Activated naive CD4-positive, alpha-beta T cell treated with anti-CD3 and anti-CD28 coated beads for 36 hours (primary cell): Measurements from ENCODE around the gene GPRIN2. TPM values are rescaled to one million over a fixed set of nuclear protein-coding genes. Genes with fewer than 3 reads are reported as not detected.
"Not testable (repeated sequence)": the region's sequence is repeated elsewhere in the genome, so short reads cannot be mapped to it uniquely, and the experiment has no call there.

Experiments
- CTCF ChIA-PET: fragments of 350-600 bp; sonication (Branson Sonifier 250); formaldehyde crosslinking; loops from one replicate; lab custom pipeline; 2021; ENCODE audit warnings: antibody characterized with exemption; lab: Charles Lee
- DNase-seq: peaks from one replicate; pipeline ENCODE4 v3.0.0-alpha.2; 2020
- H3K27ac Mint-ChIP-seq: one replicate; pipeline ENCODE4 v1.8.0; 2021; ENCODE audit warnings: mild to moderate bottlenecking, mixed read lengths
- H3K27me3 Mint-ChIP-seq: one replicate; pipeline ENCODE4 v1.8.0; 2021; ENCODE audit warnings: low read depth, mixed read lengths
- H3K36me3 Mint-ChIP-seq: one replicate; pipeline ENCODE4 v1.8.0; 2021; ENCODE audit warnings: low read depth, mixed read lengths
- H3K4me1 Mint-ChIP-seq: one replicate; pipeline ENCODE4 v1.8.0; 2021; ENCODE audit warnings: low read depth, mixed read lengths
- H3K4me3 Mint-ChIP-seq: one replicate; pipeline ENCODE4 v1.8.0; 2021; ENCODE audit warnings: mild to moderate bottlenecking, moderate library complexity, mixed read lengths
- H3K9me3 Mint-ChIP-seq: one replicate; pipeline ENCODE4 v1.8.0; 2021; ENCODE audit warnings: mixed read lengths
- intact Hi-C: fragments of 100-400 bp; cut with micrococcal nuclease; formaldehyde crosslinking; loops from one replicate; pipeline ENCODE4 v1.15.1; 2023
- total RNA-seq, 2 experiments: library from RNA; stranded (reverse); gene quantifications; one replicate each; pipeline ENCODE4 v1.2.3, GENCODE V29; 2021

Gene GPRIN2
- total RNA-seq, 2 experiments from 2014 or later: not detected

GRCh38 chr10:46536171-46536570 lies 20.3 kb downstream of the GPRIN2 start:
- H3K4me1 Mint-ChIP-seq: peaks cover 2% of the 10 kb centered on the region
- DNase-seq: no peak
- no peaks in the 10 kb centered on the region for H3K36me3 Mint-ChIP-seq
- CTCF ChIA-PET: no interaction called here
- intact Hi-C loops: no loop called here
- H3K9me3 Mint-ChIP-seq: no peaks in the 10 kb centered on the region
- H3K4me3 Mint-ChIP-seq: no peak overlapping the region
- no peak overlapping the region for H3K27ac Mint-ChIP-seq
- peaks cover 31% of the 10 kb centered on the region for H3K27me3 Mint-ChIP-seq

GRCh38 chr10:46534828-46535524 lies 21.5 kb downstream of the GPRIN2 start:
- no peak overlapping the region for H3K4me3 Mint-ChIP-seq
- intact Hi-C loops: no loop called here
- H3K36me3 Mint-ChIP-seq: no peaks in the 10 kb centered on the region
- DNase-seq: no peak
- H3K27ac Mint-ChIP-seq: no peak overlapping the region
- CTCF ChIA-PET: no interaction called here
- no peaks in the 10 kb centered on the region for H3K9me3 Mint-ChIP-seq
- H3K4me1 Mint-ChIP-seq: no peaks in the 10 kb centered on the region
- H3K27me3 Mint-ChIP-seq: peaks cover 22% of the 10 kb centered on the region

- CTCF ChIA-PET: interaction anchor here (0.6 kb wide), 1 partner anchor 1282 kb away, joined by 5 read pairs; no protein-coding TSS in a partner anchor
- not testable (repeated sequence) for H3K4me3 Mint-ChIP-seq, H3K36me3 Mint-ChIP-seq
Measured at GRCh38 chr10:46532256-46532655, 24.2 kb downstream of the GPRIN2 start.

GRCh38 chr10:46530249-46531186 lies 25.9 kb downstream of the GPRIN2 start:
- no peak for DNase-seq
- Mint-ChIP-seq H3K27me3 (no peaks in the 10 kb centered on the region), H3K36me3 (no peaks in the 10 kb centered on the region), H3K9me3 (no peaks in the 10 kb centered on the region), H3K4me3 (no peak overlapping the region), H3K27ac (no peak overlapping the region), H3K4me1 (no peaks in the 10 kb centered on the region)
- intact Hi-C loops: no loop called here
- CTCF ChIA-PET: no interaction called here

More at GRCh38 chr10:46532256-46532655, 24.2 kb downstream of the GPRIN2 start:
- H3K4me1 Mint-ChIP-seq, intact Hi-C loops, H3K27ac Mint-ChIP-seq, H3K9me3 Mint-ChIP-seq, H3K27me3 Mint-ChIP-seq, DNase-seq: not testable (repeated sequence)

DNA sequence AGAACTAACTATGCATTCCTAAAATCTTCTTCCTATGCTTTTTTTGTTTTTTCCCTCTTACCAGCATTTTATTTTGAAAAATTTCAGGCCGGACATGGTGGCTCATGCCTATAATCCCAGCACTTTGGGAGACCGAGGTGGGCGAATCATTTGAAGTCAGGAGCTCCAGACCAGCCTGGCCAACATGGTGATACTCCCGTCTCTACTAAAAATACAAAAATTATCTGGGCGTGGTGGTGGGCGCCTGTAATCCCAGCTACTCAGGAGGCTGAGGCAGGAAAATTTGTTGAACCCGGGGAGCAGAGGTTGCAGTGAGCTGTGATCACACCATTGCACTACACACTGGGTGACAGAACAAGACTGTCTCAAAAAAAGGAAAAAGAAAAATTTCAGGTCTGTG lies 26.7 kb downstream of the GPRIN2 start:
- CTCF ChIA-PET, H3K27ac Mint-ChIP-seq, H3K36me3 Mint-ChIP-seq, DNase-seq, H3K27me3 Mint-ChIP-seq, H3K4me3 Mint-ChIP-seq, H3K4me1 Mint-ChIP-seq, H3K9me3 Mint-ChIP-seq, intact Hi-C loops: not testable (repeated sequence)

DNA sequence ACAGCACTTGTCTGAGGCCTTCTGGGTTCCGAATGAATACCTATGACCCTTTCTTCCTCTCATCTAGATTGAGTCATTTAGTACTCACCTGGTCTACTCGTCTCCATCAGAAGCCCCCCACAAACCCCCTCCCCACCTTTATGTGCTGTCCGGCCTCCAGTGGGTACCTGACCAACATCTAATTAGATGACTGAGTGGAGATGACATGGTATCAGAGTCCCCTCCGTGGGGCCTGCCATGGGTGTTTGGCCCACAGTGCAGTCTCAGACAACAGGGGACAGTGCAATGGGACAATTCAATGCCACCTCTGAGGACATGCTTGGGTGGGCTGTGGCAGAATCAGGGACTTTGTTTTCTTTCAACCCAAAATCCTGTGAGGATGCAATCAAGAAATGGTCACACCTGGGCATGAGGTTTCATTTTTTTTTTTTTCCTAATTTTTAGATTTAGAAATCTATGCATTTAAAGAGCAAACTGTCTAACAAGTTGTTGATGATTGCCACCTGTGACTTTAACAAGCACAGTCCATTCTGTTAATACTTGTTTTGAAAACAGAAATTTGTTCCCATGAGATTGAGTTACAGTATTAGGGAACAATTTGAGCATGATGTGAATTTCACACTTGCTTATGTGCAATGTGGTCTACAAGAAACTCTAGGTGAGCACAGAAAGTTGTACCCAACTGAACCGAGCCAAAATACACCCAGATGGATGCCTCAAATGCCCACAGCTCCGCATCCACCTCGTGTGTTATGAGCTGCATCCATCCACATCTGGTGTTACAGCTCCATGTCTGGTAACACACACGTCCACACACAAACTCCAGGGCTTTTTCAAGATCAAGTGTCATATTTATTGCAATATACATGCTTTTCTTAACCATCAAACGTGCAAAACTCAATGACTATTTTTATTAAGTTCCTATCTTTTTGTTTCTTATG lies 27.5 kb downstream of the GPRIN2 start:
- Mint-ChIP-seq H3K4me1 (no peaks in the 10 kb centered on the region), H3K27ac (no peak overlapping the region), H3K4me3 (no peak overlapping the region), H3K36me3 (no peaks in the 10 kb centered on the region), H3K27me3 (no peaks in the 10 kb centered on the region), H3K9me3 (no peaks in the 10 kb centered on the region)
- DNase-seq: peak; percentile 3
- intact Hi-C loops: no loop called here
- CTCF ChIA-PET: no interaction called here

DNA sequence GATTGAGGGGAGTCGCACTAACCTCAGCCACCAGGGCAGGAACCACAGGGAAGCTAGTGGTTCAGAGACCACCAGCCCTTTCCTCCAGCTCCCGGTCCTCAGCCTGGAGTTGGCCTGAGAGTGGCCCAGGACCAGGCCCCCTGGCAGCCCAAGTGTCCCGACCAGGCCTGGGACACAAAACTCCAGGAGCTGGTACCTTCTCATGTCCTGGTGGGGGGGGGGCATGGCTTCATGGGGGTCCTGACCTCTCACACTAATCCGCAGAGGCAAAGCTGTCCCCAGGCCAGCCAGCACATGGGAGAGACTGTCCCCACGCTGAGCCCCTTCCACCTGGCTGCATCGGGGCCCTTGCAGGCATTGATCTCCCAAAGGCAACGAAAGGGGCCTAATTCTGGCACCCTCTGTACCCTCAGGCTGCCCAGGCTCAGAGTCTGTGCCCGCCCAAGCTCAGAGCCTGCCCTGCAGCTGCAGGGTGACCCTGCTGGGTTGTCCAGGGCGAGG lies 28.2 kb downstream of the GPRIN2 start:
- Mint-ChIP-seq H3K27me3 (no peaks in the 10 kb centered on the region), H3K36me3 (no peaks in the 10 kb centered on the region), H3K4me1 (no peaks in the 10 kb centered on the region), H3K27ac (no peak overlapping the region), H3K4me3 (no peak overlapping the region), H3K9me3 (no peaks in the 10 kb centered on the region)
- CTCF ChIA-PET: interaction anchor here (0.7 kb wide), 1 partner anchor 23 kb away, joined by 3 read pairs; no protein-coding TSS in a partner anchor
- DNase-seq: peak; percentile 2
- intact Hi-C loops: no loop called here

DNA sequence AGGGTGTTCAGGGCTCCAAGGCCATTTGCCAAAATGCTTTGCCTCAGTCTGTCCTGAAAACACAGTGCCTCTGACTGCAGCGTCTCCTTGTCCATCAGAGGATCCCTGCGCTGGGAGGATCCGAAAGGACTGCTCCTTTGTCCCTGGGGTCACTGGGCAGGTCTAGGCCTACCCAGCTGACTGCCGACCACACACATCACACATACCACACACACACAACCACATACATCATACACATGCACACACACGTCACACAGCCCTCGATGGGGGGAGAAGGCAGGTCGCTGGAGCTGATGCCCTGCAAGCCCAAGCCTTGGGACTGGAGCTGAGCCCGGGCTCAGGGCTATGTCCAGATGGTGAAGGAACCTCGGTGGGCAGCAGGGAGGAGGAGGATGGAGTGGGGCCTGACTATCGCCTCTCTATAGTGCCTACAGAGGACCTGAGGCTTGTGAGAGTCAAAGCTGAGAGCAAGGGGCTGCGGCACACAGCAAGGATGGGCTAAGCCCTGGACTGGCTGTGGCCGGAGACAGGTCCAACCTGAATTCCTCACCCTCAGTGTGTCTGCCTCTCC lies 29.1 kb downstream of the GPRIN2 start:
- H3K27ac Mint-ChIP-seq: no peak overlapping the region
- intact Hi-C loops: no loop called here
- no peaks in the 10 kb centered on the region for H3K4me1 Mint-ChIP-seq
- H3K9me3 Mint-ChIP-seq: no peaks in the 10 kb centered on the region
- H3K4me3 Mint-ChIP-seq: no peak overlapping the region
- no peaks in the 10 kb centered on the region for H3K27me3 Mint-ChIP-seq
- peak; percentile 3 for DNase-seq
- CTCF ChIA-PET: interaction anchor here (0.6 kb wide), 1 partner anchor 1277 kb away, joined by 5 read pairs; no protein-coding TSS in a partner anchor
- H3K36me3 Mint-ChIP-seq: no peaks in the 10 kb centered on the region

DNA sequence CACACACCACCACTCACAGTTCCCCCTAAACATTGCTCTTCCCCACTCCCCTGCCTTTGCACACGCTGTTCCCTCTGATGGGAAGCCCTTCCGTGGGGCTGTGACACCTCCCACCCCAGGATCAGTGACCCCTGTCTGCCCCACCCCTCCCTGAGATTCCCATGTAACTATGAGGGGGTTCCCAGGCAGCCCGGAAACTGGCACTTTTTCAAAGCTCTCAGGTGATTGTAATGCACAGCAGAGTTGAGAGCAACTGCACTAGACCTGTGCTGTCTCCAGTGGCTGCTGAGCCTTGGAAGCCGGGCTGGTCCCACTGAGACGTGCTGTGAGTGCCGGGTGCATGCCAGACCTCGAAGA lies 29.8 kb downstream of the GPRIN2 start:
- Mint-ChIP-seq H3K27ac (no peak overlapping the region), H3K36me3 (no peaks in the 10 kb centered on the region), H3K4me1 (no peaks in the 10 kb centered on the region), H3K9me3 (no peaks in the 10 kb centered on the region), H3K4me3 (no peak overlapping the region), H3K27me3 (no peaks in the 10 kb centered on the region)
- intact Hi-C loops: no loop called here
- peak; percentile 9 for DNase-seq
- CTCF ChIA-PET: interaction anchor here (0.6 kb wide), 1 partner anchor 1277 kb away, joined by 5 read pairs; no protein-coding TSS in a partner anchor

- Mint-ChIP-seq H3K27me3 (no peaks in the 10 kb centered on the region), H3K36me3 (no peaks in the 10 kb centered on the region), H3K4me3 (no peak overlapping the region), H3K4me1 (no peaks in the 10 kb centered on the region), H3K27ac (no peak overlapping the region), H3K9me3 (no peaks in the 10 kb centered on the region)
- CTCF ChIA-PET: no interaction called here
- peak; percentile 2 for DNase-seq
- intact Hi-C loops: no loop called here
Measured at GRCh38 chr10:46525824-46526681, 30.4 kb downstream of the GPRIN2 start.
